ENCODE results near the gene RTL10.

DNA sequence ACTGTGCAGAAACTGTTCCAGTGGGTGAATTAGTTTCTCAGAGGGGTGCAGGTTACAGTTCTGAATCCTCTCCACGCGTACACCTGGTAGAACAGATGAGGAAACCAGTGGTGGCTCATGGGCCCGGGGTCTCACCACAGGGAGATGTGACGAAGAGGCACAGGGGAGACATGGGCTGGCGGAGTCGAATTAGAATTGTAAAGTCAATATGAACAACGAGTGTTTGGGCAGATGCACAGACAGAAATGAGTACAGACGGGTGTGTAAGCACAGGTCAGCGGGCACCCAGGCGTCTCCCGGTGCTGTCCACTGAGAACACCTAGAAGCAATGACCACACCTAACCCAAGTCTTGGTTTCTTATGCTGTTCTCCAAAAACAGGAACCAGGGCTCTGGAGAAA lies 41.8 kb downstream of the RTL10 start:
- TF ChIP-seq, protein P1, sequence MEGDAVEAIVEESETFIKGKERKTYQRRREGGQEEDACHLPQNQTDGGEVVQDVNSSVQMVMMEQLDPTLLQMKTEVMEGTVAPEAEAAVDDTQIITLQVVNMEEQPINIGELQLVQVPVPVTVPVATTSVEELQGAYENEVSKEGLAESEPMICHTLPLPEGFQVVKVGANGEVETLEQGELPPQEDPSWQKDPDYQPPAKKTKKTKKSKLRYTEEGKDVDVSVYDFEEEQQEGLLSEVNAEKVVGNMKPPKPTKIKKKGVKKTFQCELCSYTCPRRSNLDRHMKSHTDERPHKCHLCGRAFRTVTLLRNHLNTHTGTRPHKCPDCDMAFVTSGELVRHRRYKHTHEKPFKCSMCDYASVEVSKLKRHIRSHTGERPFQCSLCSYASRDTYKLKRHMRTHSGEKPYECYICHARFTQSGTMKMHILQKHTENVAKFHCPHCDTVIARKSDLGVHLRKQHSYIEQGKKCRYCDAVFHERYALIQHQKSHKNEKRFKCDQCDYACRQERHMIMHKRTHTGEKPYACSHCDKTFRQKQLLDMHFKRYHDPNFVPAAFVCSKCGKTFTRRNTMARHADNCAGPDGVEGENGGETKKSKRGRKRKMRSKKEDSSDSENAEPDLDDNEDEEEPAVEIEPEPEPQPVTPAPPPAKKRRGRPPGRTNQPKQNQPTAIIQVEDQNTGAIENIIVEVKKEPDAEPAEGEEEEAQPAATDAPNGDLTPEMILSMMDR (IDR thresholded peaks at IDR 0.05; ENCODE audit: low read length), result no peak
- TF ChIP-seq EZH2phosphoT487 (IDR thresholded peaks at IDR 0.05; ENCODE audit: low read length), result no peak
- no peak for TF ChIP-seq EZH2 (optimal IDR thresholded peaks at IDR 0.05; ENCODE audit: low read depth, low read length)

All from MM.1S (cell line).